Neural cell (in vitro differentiated cells): ENCODE results near the gene UNC5B. TPM values are rescaled to one million over a fixed set of nuclear protein-coding genes. Genes with fewer than 3 reads are reported as not detected.

Experiments
- H2AFZ ChIP-seq: fragments of 200-600, 300-800 bp; sonication (generic), shearing (Covaris generic); 2 replicates; pipeline ENCODE4 v1.6.0; 2014; ENCODE audit warnings: low read depth, mild to moderate bottlenecking, antibody characterized with exemption, low read length, moderate library complexity
- H3F3A ChIP-seq: fragments of 200-600 bp; shearing (Covaris generic); 2 replicates; pipeline ENCODE4 v1.6.1; 2016; ENCODE audit warnings: mild to moderate bottlenecking, moderate library complexity, mixed read lengths, antibody characterized with exemption, low read length; ENCODE audit not compliant: insufficient read depth, poor library complexity, severe bottlenecking
- H3K27ac ChIP-seq: fragments of 200-600, 300-800 bp; sonication (generic), shearing (Covaris generic); 2 replicates; pipeline ENCODE4 v1.5.1; 2014; ENCODE audit warnings: mild to moderate bottlenecking, low read length, moderate library complexity
- H3K27me3 ChIP-seq: fragments of 300-800, 200-600 bp; sonication (generic), shearing (Covaris generic); 2 replicates; pipeline ENCODE4 v1.6.0; 2014; ENCODE audit warnings: mild to moderate bottlenecking, low read depth, low read length, moderate library complexity; ENCODE audit not compliant: insufficient read depth
- H3K36me3 ChIP-seq: fragments of 300-800, 200-600 bp; sonication (generic), shearing (Covaris generic); 2 replicates; pipeline ENCODE4 v1.5.1; 2014; ENCODE audit warnings: mild to moderate bottlenecking, antibody characterized with exemption, low read length, moderate library complexity; ENCODE audit not compliant: insufficient read depth
- H3K4me2 ChIP-seq: fragments of 300-800, 200-600 bp; sonication (generic), shearing (Covaris generic); 2 replicates; pipeline ENCODE4 v1.6.0; 2014; ENCODE audit warnings: mild to moderate bottlenecking, low read length
- H3K4me3 ChIP-seq: fragments of 300-800, 200-600 bp; sonication (generic), shearing (Covaris generic); 2 replicates; pipeline ENCODE4 v1.5.1; 2014; ENCODE audit warnings: mild to moderate bottlenecking, low read length, moderate library complexity
- H3K79me2 ChIP-seq: fragments of 200-600 bp; shearing (Covaris generic); replicated peaks from 2 replicates; pipeline ENCODE4 v1.6.0; 2014; ENCODE audit warnings: mild to moderate bottlenecking, low read length, moderate library complexity; ENCODE audit not compliant: insufficient read depth
- H3K9ac ChIP-seq: fragments of 300-800, 200-600 bp; sonication (generic), shearing (Covaris generic); 2 replicates; pipeline ENCODE4 v1.6.1; 2016; ENCODE audit warnings: mild to moderate bottlenecking, low read length, mixed read lengths
- H3K9me2 ChIP-seq: fragments of 200-600 bp; shearing (Covaris generic); 2 replicates; pipeline ENCODE4 v1.6.1; 2016; ENCODE audit warnings: mild to moderate bottlenecking, low read length, mixed read lengths; ENCODE audit not compliant: insufficient read depth
- H3K9me3 ChIP-seq: fragments of 200-600, 300-800 bp; sonication (generic), shearing (Covaris generic); 2 replicates; pipeline ENCODE4 v1.6.1; 2016; ENCODE audit warnings: mild to moderate bottlenecking, mixed run types, low read length, moderate library complexity, mixed read lengths
- H4K20me1 ChIP-seq: fragments of 200-600 bp; shearing (Covaris generic); 2 replicates; pipeline ENCODE4 v1.6.1; 2016; ENCODE audit warnings: mild to moderate bottlenecking, mixed run types; ENCODE audit not compliant: insufficient read depth
- EP300 ChIP-seq: fragments of 450-650 bp; conservative IDR thresholded peaks from 2 replicates; pipeline ENCODE4 v1.6.1; 2014; ENCODE audit warnings: antibody characterized with exemption, mild to moderate bottlenecking, moderate library complexity; ENCODE audit not compliant: poor library complexity, severe bottlenecking
- EZH2 ChIP-seq: fragments of 200-600, 300-800 bp; shearing (Covaris generic), sonication (generic); IDR thresholded peaks from 2 replicates; pipeline ENCODE4 v1.6.1; 2014; ENCODE audit warnings: antibody characterized with exemption, low read length, borderline replicate concordance, mild to moderate bottlenecking; ENCODE audit not compliant: insufficient read depth, poor library complexity, severe bottlenecking
- MXI1 ChIP-seq: fragments of 450-650 bp; conservative IDR thresholded peaks from 2 replicates; pipeline ENCODE4 v1.6.1; 2014; ENCODE audit warnings: antibody characterized with exemption, mild to moderate bottlenecking; ENCODE audit not compliant: poor library complexity, severe bottlenecking
- POLR2AphosphoS5 ChIP-seq: IDR thresholded peaks from 2 replicates; pipeline ENCODE4 v1.6.1; 2012
- RAD21 ChIP-seq: fragments of 450-650 bp; conservative IDR thresholded peaks from 2 replicates; pipeline ENCODE4 v1.6.1; 2014; ENCODE audit warnings: antibody characterized with exemption, mild to moderate bottlenecking, moderate library complexity
- SMC3 ChIP-seq: fragments of 450-650 bp; conservative IDR thresholded peaks from 2 replicates; pipeline ENCODE4 v1.6.1; 2014; ENCODE audit warnings: antibody characterized with exemption, mild to moderate bottlenecking, moderate library complexity; ENCODE audit not compliant: poor library complexity
- TAF1 ChIP-seq: IDR thresholded peaks from 2 replicates; pipeline ENCODE4 v1.6.1; 2012; ENCODE audit warnings: low read depth
- polyA plus RNA-seq: library from polyadenylated mRNA; depleted of rRNA; stranded (reverse); fragments of >200 nt; gene quantifications from 2 replicates; pipeline ENCODE4 v1.2.3, GENCODE V29; 2014
- TF ChIP-seq, protein P1 (sequence below): fragments of 450-650 bp; IDR thresholded peaks from 2 replicates; pipeline ENCODE4 v1.5.1; 2014; ENCODE audit warnings: antibody characterized with exemption, mild to moderate bottlenecking, moderate library complexity; ENCODE audit not compliant: poor library complexity, severe bottlenecking
- TF ChIP-seq, protein P2 (sequence below): IDR thresholded peaks from 2 replicates; pipeline ENCODE4 v1.6.1; 2012; ENCODE audit warnings: borderline replicate concordance

Gene UNC5B
- polyA plus RNA-seq, 1 donor from 2014 or later, result 2.0 TPM

GRCh38 chr10:71269301-71270288 lies 57.2 kb downstream of the UNC5B start:
- no peaks in the 10 kb centered on the region for H3K36me3 ChIP-seq
- H3K4me2 ChIP-seq, result no peak overlapping the region
- no peak overlapping the region for H3K27ac ChIP-seq
- H3K9me3 ChIP-seq, result no peaks in the 10 kb centered on the region
- no peaks in the 10 kb centered on the region for H3K27me3 ChIP-seq
- no peaks in the 10 kb centered on the region for H3K79me2 ChIP-seq
- H4K20me1 ChIP-seq, result no peaks in the 10 kb centered on the region
- no peak overlapping the region for H3K9ac ChIP-seq
- TF ChIP-seq EP300 (no peak), EZH2 (no peak), POLR2AphosphoS5 (no peak), SMC3 (no peak), RAD21 (no peak), MXI1 (no peak), TAF1 (no peak)
- TF ChIP-seq, protein P1, sequence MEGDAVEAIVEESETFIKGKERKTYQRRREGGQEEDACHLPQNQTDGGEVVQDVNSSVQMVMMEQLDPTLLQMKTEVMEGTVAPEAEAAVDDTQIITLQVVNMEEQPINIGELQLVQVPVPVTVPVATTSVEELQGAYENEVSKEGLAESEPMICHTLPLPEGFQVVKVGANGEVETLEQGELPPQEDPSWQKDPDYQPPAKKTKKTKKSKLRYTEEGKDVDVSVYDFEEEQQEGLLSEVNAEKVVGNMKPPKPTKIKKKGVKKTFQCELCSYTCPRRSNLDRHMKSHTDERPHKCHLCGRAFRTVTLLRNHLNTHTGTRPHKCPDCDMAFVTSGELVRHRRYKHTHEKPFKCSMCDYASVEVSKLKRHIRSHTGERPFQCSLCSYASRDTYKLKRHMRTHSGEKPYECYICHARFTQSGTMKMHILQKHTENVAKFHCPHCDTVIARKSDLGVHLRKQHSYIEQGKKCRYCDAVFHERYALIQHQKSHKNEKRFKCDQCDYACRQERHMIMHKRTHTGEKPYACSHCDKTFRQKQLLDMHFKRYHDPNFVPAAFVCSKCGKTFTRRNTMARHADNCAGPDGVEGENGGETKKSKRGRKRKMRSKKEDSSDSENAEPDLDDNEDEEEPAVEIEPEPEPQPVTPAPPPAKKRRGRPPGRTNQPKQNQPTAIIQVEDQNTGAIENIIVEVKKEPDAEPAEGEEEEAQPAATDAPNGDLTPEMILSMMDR, result no peak
- TF ChIP-seq, protein P2, sequence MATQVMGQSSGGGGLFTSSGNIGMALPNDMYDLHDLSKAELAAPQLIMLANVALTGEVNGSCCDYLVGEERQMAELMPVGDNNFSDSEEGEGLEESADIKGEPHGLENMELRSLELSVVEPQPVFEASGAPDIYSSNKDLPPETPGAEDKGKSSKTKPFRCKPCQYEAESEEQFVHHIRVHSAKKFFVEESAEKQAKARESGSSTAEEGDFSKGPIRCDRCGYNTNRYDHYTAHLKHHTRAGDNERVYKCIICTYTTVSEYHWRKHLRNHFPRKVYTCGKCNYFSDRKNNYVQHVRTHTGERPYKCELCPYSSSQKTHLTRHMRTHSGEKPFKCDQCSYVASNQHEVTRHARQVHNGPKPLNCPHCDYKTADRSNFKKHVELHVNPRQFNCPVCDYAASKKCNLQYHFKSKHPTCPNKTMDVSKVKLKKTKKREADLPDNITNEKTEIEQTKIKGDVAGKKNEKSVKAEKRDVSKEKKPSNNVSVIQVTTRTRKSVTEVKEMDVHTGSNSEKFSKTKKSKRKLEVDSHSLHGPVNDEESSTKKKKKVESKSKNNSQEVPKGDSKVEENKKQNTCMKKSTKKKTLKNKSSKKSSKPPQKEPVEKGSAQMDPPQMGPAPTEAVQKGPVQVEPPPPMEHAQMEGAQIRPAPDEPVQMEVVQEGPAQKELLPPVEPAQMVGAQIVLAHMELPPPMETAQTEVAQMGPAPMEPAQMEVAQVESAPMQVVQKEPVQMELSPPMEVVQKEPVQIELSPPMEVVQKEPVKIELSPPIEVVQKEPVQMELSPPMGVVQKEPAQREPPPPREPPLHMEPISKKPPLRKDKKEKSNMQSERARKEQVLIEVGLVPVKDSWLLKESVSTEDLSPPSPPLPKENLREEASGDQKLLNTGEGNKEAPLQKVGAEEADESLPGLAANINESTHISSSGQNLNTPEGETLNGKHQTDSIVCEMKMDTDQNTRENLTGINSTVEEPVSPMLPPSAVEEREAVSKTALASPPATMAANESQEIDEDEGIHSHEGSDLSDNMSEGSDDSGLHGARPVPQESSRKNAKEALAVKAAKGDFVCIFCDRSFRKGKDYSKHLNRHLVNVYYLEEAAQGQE, result no peak
- H3K9me2 ChIP-seq, result no peaks in the 10 kb centered on the region
- no peaks in the 10 kb centered on the region for H3F3A ChIP-seq
- no peak overlapping the region for H2AFZ ChIP-seq
- no peak overlapping the region for H3K4me3 ChIP-seq

- H3K4me3 ChIP-seq, result no peak overlapping the region
- H3K9me3 ChIP-seq, result no peaks in the 10 kb centered on the region
- H3K27me3 ChIP-seq, result no peaks in the 10 kb centered on the region
- no peaks in the 10 kb centered on the region for H3K9me2 ChIP-seq
- H3K36me3 ChIP-seq, result no peaks in the 10 kb centered on the region
- no peak overlapping the region for H3K4me2 ChIP-seq
- H2AFZ ChIP-seq, result no peak overlapping the region
- no peaks in the 10 kb centered on the region for H3F3A ChIP-seq
- no peaks in the 10 kb centered on the region for H3K79me2 ChIP-seq
- H3K27ac ChIP-seq, result no peak overlapping the region
- TF ChIP-seq SMC3, result peak; percentile 17
- no peak for TF ChIP-seq MXI1
- TF ChIP-seq, protein P1, result peak; percentile 53
- H3K9ac ChIP-seq, result no peak overlapping the region
- H4K20me1 ChIP-seq, result no peaks in the 10 kb centered on the region
Observed at GRCh38 chr10:71270301-71271220, 58.2 kb downstream of the UNC5B start.
